ENCODE data around the gene CHMP5. TPM values are rescaled to one million over a fixed set of nuclear protein-coding genes. Genes with fewer than 3 reads are reported as not detected.

The CHMP5 gene
- 115 and 128 TPM in 2 replicates for total RNA-seq

DNA sequence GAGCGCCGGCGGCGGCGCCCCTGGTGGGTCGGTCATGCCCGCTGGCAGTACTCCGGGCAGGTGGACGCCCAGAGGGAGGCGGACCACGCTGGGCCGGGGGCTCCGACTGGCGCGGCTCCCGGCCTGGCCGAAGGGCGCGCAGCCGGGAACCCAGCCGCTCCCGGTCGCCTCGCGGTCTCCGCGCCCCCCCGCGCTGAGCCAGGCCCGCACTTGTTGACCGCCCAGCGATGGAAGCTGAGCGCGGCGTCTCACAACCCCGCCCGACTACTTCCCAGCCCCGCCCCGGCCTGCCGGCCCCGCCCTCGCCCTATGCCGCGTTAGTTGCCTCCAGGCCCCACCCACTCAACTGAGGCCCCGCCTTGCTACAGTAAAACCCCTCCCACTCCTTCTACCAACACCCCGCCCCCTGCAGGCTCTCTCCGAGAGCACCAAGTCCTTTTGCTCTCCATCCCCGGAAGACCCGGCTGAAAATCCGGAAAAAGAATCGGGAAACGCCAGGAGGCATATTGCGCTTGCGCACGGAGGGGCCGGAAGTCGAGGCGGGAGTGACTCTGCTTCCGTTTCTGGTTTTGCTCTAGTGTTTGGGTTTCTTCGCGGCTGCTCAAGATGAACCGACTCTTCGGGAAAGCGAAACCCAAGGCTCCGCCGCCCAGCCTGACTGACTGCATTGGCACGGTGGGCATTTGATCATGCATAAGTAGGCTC lies at the start of gene CHMP5, which contains the start of gene BAG1:
Gene CHMP5 (plus strand): TSS at position 577 of the 705 bp plus-strand sequence. CDS start 30 bp downstream, at position 607.
Gene BAG1 (minus strand): TSS at position 236 of the 705 bp plus-strand sequence.

GRCh38 chr9:33239921-33240320 lies 24.9 kb upstream of the CHMP5 start, which contains the start of gene SPINK4:
Gene SPINK4 (plus strand): TSS chr9:33240167. CDS start chr9:33240209, 42 bp downstream.

DNA sequence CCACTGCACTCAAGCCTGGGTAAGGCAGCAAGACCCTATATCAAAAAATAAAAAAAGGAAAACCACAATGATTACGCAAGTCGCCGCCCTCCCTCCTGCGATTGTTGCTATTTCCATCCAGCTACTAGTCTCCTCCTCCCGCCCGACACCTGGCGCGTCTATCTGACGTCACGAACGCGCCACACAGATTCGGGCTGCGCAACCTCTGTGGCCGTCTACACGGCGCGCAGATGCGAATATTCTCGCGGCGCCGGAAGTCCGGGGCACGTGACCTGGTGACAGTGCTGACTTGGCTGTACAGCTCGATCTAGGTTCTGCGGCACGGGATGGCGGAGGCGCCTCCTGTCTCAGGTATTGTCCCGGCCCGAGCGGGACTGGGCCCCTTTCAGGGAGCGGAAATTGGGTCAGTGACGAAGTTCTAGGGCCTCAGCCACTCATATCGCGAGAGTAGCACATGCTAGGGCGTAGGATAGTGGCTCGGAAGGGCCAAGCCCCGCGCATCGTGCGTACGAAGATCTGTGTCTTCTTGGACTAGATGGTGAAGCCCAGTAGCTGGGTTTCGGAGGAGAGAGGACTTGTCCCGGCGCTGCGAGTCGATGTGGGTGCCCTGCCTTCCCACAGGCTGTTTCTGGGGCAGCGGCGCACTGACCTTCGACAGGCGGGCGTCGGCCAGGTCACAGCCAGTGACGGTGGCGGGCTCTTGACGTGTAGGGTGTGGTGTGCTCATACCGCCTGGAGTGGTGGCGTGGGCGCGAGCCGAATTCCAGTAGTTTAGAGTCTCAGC lies 25.6 kb downstream of the CHMP5 start, which contains the start of gene NFX1:
Gene NFX1 (plus strand): TSS at position 270 of the 784 bp plus-strand sequence. CDS start 57 bp downstream, at position 327.

Other genes starting within 250 kb of the CHMP5 start
- gene DNAJA1, start 239.8 kb upstream of the CHMP5 start, total RNA-seq, result 77.8 and 93.8 TPM in 2 replicates
- gene SMU1, start 188.4 kb upstream of the CHMP5 start, total RNA-seq, result 36.6 and 40.3 TPM in 2 replicates
- 32.7 and 54.3 TPM in 2 replicates for gene B4GALT1, start 97.7 kb upstream of the CHMP5 start, total RNA-seq
- gene SPINK4, start 24.9 kb upstream of the CHMP5 start, total RNA-seq, result 0.74 and 2.6 TPM in 2 replicates
- gene BAG1, start 341 bp upstream of the CHMP5 start, total RNA-seq, result 10.6 and 16.5 TPM in 2 replicates
- gene NFX1, start 25.5 kb downstream of the CHMP5 start, total RNA-seq, result 22.0 and 23.3 TPM in 2 replicates
- gene AQP7, start 137.5 kb downstream of the CHMP5 start, total RNA-seq, result 0.09 and 0.14 TPM in 2 replicates
- 5.7 and 12.2 TPM in 2 replicates for gene AQP3, start 182.5 kb downstream of the CHMP5 start, total RNA-seq
- 18.6 and 27.2 TPM in 2 replicates for gene NOL6, start 208.9 kb downstream of the CHMP5 start, total RNA-seq